ENCODE results near the gene COMMD3.

GRCh38 chr10:22341926-22342196 lies 25.7 kb downstream of the COMMD3 start:
- TF ChIP-seq, protein P1, sequence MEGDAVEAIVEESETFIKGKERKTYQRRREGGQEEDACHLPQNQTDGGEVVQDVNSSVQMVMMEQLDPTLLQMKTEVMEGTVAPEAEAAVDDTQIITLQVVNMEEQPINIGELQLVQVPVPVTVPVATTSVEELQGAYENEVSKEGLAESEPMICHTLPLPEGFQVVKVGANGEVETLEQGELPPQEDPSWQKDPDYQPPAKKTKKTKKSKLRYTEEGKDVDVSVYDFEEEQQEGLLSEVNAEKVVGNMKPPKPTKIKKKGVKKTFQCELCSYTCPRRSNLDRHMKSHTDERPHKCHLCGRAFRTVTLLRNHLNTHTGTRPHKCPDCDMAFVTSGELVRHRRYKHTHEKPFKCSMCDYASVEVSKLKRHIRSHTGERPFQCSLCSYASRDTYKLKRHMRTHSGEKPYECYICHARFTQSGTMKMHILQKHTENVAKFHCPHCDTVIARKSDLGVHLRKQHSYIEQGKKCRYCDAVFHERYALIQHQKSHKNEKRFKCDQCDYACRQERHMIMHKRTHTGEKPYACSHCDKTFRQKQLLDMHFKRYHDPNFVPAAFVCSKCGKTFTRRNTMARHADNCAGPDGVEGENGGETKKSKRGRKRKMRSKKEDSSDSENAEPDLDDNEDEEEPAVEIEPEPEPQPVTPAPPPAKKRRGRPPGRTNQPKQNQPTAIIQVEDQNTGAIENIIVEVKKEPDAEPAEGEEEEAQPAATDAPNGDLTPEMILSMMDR (IDR thresholded peaks at IDR 0.05; ENCODE audit: low read depth, low read length), result no peak
- TF ChIP-seq POLR2A (IDR thresholded peaks at IDR 0.05; ENCODE audit: extremely low read depth, insufficient read length), result no peak
- TF ChIP-seq, protein P2, sequence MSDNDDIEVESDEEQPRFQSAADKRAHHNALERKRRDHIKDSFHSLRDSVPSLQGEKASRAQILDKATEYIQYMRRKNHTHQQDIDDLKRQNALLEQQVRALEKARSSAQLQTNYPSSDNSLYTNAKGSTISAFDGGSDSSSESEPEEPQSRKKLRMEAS (IDR thresholded peaks at IDR 0.05; ENCODE audit: low read depth, low read length), result no peak

Measured in NB4 (cell line).